ENCODE results near the gene TIAM1.

DNA sequence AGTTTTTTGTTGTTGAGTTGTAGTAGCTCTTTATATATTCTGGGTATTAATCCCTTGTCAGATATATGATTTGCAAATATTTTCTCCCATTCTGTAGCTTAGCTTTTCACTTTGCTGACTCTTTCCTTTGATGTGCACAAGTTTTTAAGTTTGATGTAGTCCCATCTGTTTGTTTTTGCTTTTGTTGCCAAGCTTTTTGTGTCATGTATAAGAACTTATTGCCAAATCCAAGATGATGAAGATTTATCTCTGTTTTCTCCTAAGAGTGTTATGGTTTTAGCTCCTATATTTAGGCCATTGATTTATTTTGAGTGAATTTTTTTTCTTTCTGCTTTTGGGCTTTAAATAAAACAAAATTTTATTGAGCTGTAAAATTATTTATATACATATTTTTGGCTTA lies 253.7 kb downstream of the TIAM1 start:
- TF ChIP-seq, protein P1, sequence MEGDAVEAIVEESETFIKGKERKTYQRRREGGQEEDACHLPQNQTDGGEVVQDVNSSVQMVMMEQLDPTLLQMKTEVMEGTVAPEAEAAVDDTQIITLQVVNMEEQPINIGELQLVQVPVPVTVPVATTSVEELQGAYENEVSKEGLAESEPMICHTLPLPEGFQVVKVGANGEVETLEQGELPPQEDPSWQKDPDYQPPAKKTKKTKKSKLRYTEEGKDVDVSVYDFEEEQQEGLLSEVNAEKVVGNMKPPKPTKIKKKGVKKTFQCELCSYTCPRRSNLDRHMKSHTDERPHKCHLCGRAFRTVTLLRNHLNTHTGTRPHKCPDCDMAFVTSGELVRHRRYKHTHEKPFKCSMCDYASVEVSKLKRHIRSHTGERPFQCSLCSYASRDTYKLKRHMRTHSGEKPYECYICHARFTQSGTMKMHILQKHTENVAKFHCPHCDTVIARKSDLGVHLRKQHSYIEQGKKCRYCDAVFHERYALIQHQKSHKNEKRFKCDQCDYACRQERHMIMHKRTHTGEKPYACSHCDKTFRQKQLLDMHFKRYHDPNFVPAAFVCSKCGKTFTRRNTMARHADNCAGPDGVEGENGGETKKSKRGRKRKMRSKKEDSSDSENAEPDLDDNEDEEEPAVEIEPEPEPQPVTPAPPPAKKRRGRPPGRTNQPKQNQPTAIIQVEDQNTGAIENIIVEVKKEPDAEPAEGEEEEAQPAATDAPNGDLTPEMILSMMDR (IDR thresholded peaks at IDR 0.05), result no peak
- TF ChIP-seq POLR2A (IDR thresholded peaks at IDR 0.05), result no peak

Data from lower leg skin (tissue), 3 donors.